Activated B cell treated with CpG ODN at 0.5 μM for 24 hours (primary cell): Measurements from ENCODE around the gene METAP1D. TPM values are rescaled to one million over a fixed set of nuclear protein-coding genes. Genes with fewer than 3 reads are reported as not detected.

Source experiments
- ATAC-seq: fragments of 200-7000 bp; cut with Tn5 transposase; one replicate; pipeline ENCODE4 v1.10.0; 2021; ENCODE audit warnings: low read depth, mild to moderate bottlenecking, moderate library complexity
- CTCF ChIA-PET: fragments of 350-600 bp; sonication (Branson Sonifier 250); formaldehyde crosslinking; loops from one replicate; lab custom pipeline; 2021; ENCODE audit warnings: antibody characterized with exemption; lab: Charles Lee
- POLR2A ChIA-PET: fragments of 350-600 bp; sonication (Branson Sonifier 250); formaldehyde crosslinking; loops from one replicate; lab custom pipeline; 2021; ENCODE audit warnings: antibody characterized with exemption; lab: Charles Lee
- DNase-seq: peaks from one replicate; pipeline ENCODE4 v3.0.0; 2022
- H3K27ac Mint-ChIP-seq: one replicate; pipeline ENCODE4 v1.8.0; 2020; ENCODE audit warnings: mixed read lengths
- H3K27me3 Mint-ChIP-seq: one replicate; pipeline ENCODE4 v1.8.0; 2021; ENCODE audit warnings: mixed read lengths
- H3K36me3 Mint-ChIP-seq: one replicate; pipeline ENCODE4 v1.8.0; 2021; ENCODE audit warnings: low read depth, mixed read lengths
- H3K4me1 Mint-ChIP-seq: one replicate; pipeline ENCODE4 v1.8.0; 2021; ENCODE audit warnings: mixed read lengths
- H3K4me3 Mint-ChIP-seq: one replicate; pipeline ENCODE4 v1.8.0; 2020; ENCODE audit warnings: mild to moderate bottlenecking, mixed read lengths
- H3K9me3 Mint-ChIP-seq: one replicate; pipeline ENCODE4 v1.8.0; 2020; ENCODE audit warnings: mixed read lengths
- intact Hi-C: fragments of 100-400 bp; cut with micrococcal nuclease; formaldehyde crosslinking; loops from one replicate; pipeline ENCODE4 v1.15.1; 2024
- total RNA-seq: library from RNA; stranded (reverse); gene quantifications from 2 replicates; pipeline ENCODE4 v1.2.3, GENCODE V29; 2022
- TF ChIP-seq, protein P1 (sequence below): fragments of 200-600 bp; IDR thresholded peaks from one replicate; pipeline ENCODE4 v1.8.0; 2022; ENCODE audit warnings: antibody characterized with exemption, mild to moderate bottlenecking

Gene METAP1D
- total RNA-seq, 1 donor from 2014 or later = 13.7 TPM

- CTCF ChIA-PET = interaction anchor here (0.8 to 1.3 kb wide), 3 partner anchors 14 to 17 kb away, joined by 3 to 5 read pairs (median 5); partner anchors contain the start of gene DLX2
- intact Hi-C loops = no loop called here
- peaks cover 78% of the 10 kb centered on the region for H3K27me3 Mint-ChIP-seq
- peaks cover 39% of the 10 kb centered on the region for H3K4me1 Mint-ChIP-seq
- peaks cover 2% of the 10 kb centered on the region for H3K9me3 Mint-ChIP-seq
- TF ChIP-seq, protein P1, sequence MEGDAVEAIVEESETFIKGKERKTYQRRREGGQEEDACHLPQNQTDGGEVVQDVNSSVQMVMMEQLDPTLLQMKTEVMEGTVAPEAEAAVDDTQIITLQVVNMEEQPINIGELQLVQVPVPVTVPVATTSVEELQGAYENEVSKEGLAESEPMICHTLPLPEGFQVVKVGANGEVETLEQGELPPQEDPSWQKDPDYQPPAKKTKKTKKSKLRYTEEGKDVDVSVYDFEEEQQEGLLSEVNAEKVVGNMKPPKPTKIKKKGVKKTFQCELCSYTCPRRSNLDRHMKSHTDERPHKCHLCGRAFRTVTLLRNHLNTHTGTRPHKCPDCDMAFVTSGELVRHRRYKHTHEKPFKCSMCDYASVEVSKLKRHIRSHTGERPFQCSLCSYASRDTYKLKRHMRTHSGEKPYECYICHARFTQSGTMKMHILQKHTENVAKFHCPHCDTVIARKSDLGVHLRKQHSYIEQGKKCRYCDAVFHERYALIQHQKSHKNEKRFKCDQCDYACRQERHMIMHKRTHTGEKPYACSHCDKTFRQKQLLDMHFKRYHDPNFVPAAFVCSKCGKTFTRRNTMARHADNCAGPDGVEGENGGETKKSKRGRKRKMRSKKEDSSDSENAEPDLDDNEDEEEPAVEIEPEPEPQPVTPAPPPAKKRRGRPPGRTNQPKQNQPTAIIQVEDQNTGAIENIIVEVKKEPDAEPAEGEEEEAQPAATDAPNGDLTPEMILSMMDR = no peak
- H3K27ac Mint-ChIP-seq = peak overlapping the region; percentile 10
- POLR2A ChIA-PET = no interaction called here
- ATAC-seq = no peak
- H3K36me3 Mint-ChIP-seq = peaks cover 2% of the 10 kb centered on the region
- DNase-seq = no peak
- H3K4me3 Mint-ChIP-seq = no peak overlapping the region
Measured at GRCh38 chr2:172088245-172089004, 88.7 kb downstream of the METAP1D start.

DNA sequence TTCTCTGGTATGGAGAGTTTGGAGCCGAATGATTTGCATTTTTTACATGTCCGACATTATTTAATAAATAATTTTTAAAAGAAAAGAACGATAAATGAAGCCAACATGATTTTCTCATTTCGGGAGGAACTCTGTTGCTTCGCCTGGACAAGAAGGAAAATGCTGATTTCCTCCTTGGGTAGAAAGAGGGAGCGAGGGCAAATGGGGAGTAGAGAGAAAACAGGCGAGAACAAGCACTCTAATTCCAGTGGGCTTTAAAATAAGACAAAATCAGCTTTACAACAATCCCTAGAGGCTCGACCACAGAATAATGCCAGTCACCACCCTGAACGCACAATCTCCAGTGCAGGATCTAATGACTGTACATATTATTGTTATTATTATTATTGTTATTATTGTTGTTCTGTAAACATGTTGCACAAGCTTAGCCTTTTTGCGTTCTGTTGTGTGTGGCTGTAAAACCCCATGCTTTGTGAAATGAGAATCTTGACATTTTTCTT lies 89.3 kb downstream of the METAP1D start:
- H3K9me3 Mint-ChIP-seq = peaks cover 2% of the 10 kb centered on the region
- H3K36me3 Mint-ChIP-seq = peaks cover 2% of the 10 kb centered on the region
- ChIA-PET POLR2A (no interaction called here), CTCF (interaction anchor here (0.8 kb wide), 1 partner anchor 14 kb away, joined by 5 read pairs; the partner anchor contains the start of gene DLX2)
- ATAC-seq (no peak), DNase-seq (no peak)
- intact Hi-C loops = no loop called here
- peaks cover 76% of the 10 kb centered on the region for H3K27me3 Mint-ChIP-seq
- peaks cover 36% of the 10 kb centered on the region for H3K4me1 Mint-ChIP-seq
- no peak overlapping the region for H3K27ac Mint-ChIP-seq
- TF ChIP-seq, protein P1 = no peak
- H3K4me3 Mint-ChIP-seq = no peak overlapping the region

DNA sequence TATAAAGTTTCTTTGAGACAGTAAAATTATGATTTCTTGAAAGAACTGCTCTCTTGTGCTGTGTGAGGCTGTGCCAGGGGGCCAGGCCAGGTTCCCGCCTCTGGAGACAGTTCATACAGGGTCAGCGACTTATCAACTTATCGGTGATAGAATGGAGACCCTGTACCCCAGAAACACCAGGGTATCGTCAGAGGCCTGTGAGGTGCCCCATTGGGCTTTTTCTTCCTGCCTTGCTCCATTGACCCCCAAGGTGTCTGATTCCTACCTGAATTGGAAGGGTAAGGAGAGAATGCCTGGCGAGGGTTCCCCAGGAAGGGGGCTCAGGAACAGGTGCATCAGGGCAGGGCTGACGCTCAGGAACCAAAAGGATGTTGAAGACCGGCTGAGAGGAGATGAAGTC lies 89.9 kb downstream of the METAP1D start:
- peaks cover 2% of the 10 kb centered on the region for H3K36me3 Mint-ChIP-seq
- H3K4me3 Mint-ChIP-seq = no peak overlapping the region
- peaks cover 2% of the 10 kb centered on the region for H3K9me3 Mint-ChIP-seq
- intact Hi-C loops = no loop called here
- peak overlapping the region; percentile 41 for H3K27ac Mint-ChIP-seq
- CTCF ChIA-PET = no interaction called here
- POLR2A ChIA-PET = no interaction called here
- ATAC-seq (no peak), DNase-seq (no peak)
- H3K27me3 Mint-ChIP-seq = peaks cover 74% of the 10 kb centered on the region
- TF ChIP-seq, protein P1 = no peak
- peaks cover 33% of the 10 kb centered on the region for H3K4me1 Mint-ChIP-seq

DNA sequence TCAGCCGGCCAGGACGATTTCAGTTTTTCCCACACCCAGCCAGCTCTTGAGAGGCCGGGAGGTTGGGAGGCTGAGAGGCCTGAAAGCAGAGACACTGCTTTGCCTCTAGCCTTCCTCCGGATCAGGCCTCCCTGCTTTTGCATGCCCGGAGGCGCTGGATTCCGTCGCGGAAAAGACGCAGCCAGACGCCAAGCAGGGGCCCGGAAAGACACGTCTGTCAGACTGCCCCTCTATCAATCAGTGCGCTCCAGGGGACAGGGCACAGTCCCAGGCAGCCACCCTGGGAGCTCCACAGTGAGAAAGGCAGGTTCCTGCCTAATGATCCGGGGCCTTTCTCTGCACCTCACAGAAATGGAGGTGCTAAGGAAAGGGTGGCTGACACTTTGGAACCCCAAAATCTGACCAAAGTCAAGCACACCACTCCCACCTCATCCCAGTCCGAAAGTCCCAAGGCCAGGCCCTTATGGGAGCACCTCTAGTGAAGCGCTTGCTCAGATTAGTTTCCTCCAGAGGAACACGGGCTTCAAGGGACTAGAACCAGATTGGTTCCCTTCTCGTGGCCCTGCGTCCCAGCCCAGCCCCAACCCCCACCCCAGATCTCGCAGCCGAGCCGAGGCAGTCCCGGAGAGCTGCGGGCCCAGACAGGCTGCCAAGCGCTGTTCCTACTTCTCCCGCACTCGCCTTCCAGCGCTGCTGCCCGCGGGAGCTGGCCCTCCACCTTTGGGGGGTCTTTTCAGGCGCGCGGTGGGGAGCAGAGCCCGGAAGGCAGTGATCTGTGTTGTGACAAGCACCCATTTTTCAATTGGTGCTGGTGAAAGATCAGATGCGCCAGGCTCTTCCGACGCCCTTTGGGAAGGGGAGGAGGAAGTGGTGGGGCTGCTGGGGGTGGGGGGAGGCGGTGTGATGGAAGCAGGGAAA lies 90.5 kb downstream of the METAP1D start:
- H3K9me3 Mint-ChIP-seq = peaks cover 2% of the 10 kb centered on the region
- no peak for DNase-seq
- no peak for ATAC-seq
- H3K4me1 Mint-ChIP-seq = peaks cover 32% of the 10 kb centered on the region
- H3K36me3 Mint-ChIP-seq = peaks cover 2% of the 10 kb centered on the region
- intact Hi-C loops = no loop called here
- peaks cover 73% of the 10 kb centered on the region for H3K27me3 Mint-ChIP-seq
- H3K27ac Mint-ChIP-seq = no peak overlapping the region
- ChIA-PET POLR2A (no interaction called here), CTCF (no interaction called here)
- H3K4me3 Mint-ChIP-seq = no peak overlapping the region
- TF ChIP-seq, protein P1 = no peak
